Effector memory CD8-positive, alpha-beta T cell (primary cell): ENCODE data around the gene TNFRSF19.
"Not testable (repeated sequence)": the region's sequence is repeated elsewhere in the genome, so short reads cannot be mapped to it uniquely, and the experiment has no call there.

Experiments used
- ATAC-seq: fragments of 150-1000 bp; cut with Tn5 transposase; replicated peaks from 2 replicates; pipeline ENCODE4 v1.10.0; 2021; ENCODE audit warnings: mild to moderate bottlenecking, moderate library complexity
- DNase-seq, 3 experiments: peaks; one replicate each; pipeline ENCODE4 v3.0.0; 2021
- H3K27ac Mint-ChIP-seq, 2 donors: one replicate each; pipeline ENCODE4 v1.8.0; 2022; ENCODE audit warnings: mild to moderate bottlenecking in 2 of 2, mixed read lengths in 2 of 2, moderate library complexity in 2 of 2
- H3K27me3 Mint-ChIP-seq, 2 donors: one replicate each; pipeline ENCODE4 v1.8.0; 2022; ENCODE audit warnings: mixed read lengths in 2 of 2
- H3K36me3 Mint-ChIP-seq: one replicate; pipeline ENCODE4 v1.8.0; 2022; ENCODE audit warnings: mild to moderate bottlenecking, moderate library complexity, mixed read lengths; ENCODE audit not compliant: insufficient read depth
- H3K4me1 Mint-ChIP-seq, 2 donors: one replicate each; pipeline ENCODE4 v1.8.0; 2022; ENCODE audit warnings: low read depth in 2 of 2, mixed read lengths in 2 of 2
- H3K4me3 Mint-ChIP-seq, 2 donors: one replicate each; pipeline ENCODE4 v1.8.0; 2022; ENCODE audit warnings: mild to moderate bottlenecking in 2 of 2, mixed read lengths in 2 of 2, moderate library complexity in 2 of 2
- H3K9me3 Mint-ChIP-seq, 2 donors: one replicate each; pipeline ENCODE4 v1.8.0; 2022; ENCODE audit warnings: mixed read lengths in 2 of 2

The TNFRSF19 gene

DNA sequence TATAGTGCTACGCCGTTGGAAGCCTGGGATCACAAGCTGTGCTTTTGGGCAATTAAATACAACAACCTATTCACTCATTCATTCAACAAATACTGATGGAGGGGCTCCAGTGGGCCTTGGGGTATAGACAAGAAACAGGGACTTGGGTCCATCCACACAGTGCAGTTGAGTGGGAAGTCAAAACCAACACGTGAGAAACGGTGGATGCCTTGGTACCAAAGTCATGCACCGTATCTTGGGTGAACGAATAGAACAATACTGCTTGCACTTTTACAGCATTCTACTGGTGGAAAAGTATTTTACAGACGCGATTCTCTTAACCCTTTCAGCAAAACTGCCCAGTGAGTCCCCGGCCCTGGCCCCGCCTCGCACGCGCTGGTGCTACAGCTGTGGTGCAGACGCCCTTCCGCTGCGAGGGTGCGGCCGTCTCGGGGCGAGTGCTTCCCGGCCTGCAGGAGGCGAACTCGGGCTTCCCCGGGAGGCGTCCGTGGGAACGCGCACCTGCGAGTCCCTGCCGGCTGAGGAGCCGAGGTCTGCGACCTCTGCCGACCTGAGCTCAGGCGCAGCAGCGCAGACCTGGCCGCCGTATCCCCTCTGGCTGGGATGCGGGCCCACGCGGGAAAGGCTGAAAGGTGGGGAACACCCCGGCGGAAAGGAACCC, 8.3 kb downstream of the TNFRSF19 start:
- peak; percentile 54 for ATAC-seq

GRCh38 chr13:23579072-23579895, 9.1 kb downstream of the TNFRSF19 start:
- peaks cover 43 to 78% of the 10 kb centered on the region in 2 donors for H3K27me3 Mint-ChIP-seq
- H3K9me3 Mint-ChIP-seq: peaks cover 0 to 7% of the 10 kb centered on the region in 2 donors
- H3K4me1 Mint-ChIP-seq: peaks cover 7 to 12% of the 10 kb centered on the region in 2 donors
- DNase-seq (peak; percentile 79 to 82 (median 79)), ATAC-seq (peak; percentile 88)
- no peaks in the 10 kb centered on the region for H3K36me3 Mint-ChIP-seq
- H3K4me3 Mint-ChIP-seq: peak overlapping the region; percentile 72 to 76
- no peak overlapping the region for H3K27ac Mint-ChIP-seq

More for the DNA sequence above, 8.3 kb downstream of the TNFRSF19 start:
- DNase-seq: peak; percentile 30 to 40 (median 36)
- peaks cover 39 to 74% of the 10 kb centered on the region in 2 donors for H3K27me3 Mint-ChIP-seq
- H3K4me3 Mint-ChIP-seq: peak overlapping the region; percentile 72 to 76
- H3K36me3 Mint-ChIP-seq: no peaks in the 10 kb centered on the region
- H3K27ac Mint-ChIP-seq: no peak overlapping the region
- peaks cover 0 to 7% of the 10 kb centered on the region in 2 donors for H3K9me3 Mint-ChIP-seq
- peaks cover 7 to 12% of the 10 kb centered on the region in 2 donors for H3K4me1 Mint-ChIP-seq

GRCh38 chr13:23579896-23580683, 9.9 kb downstream of the TNFRSF19 start:
- H3K4me1 Mint-ChIP-seq: peaks cover 7 to 12% of the 10 kb centered on the region in 2 donors
- no peak for DNase-seq
- H3K36me3 Mint-ChIP-seq: no peaks in the 10 kb centered on the region
- H3K9me3 Mint-ChIP-seq: peaks cover 0 to 7% of the 10 kb centered on the region in 2 donors
- ATAC-seq: no peak
- no peak overlapping the region for H3K27ac Mint-ChIP-seq
- peak overlapping the region; percentile 72 to 76 for H3K4me3 Mint-ChIP-seq
- H3K27me3 Mint-ChIP-seq: peaks cover 43 to 74% of the 10 kb centered on the region in 2 donors

- Mint-ChIP-seq H3K27me3 (peaks cover 47 to 76% of the 10 kb centered on the region in 2 donors), H3K27ac (no peak overlapping the region), H3K36me3 (no peaks in the 10 kb centered on the region), H3K4me1 (peaks cover 7 to 12% of the 10 kb centered on the region in 2 donors), H3K4me3 (no peak overlapping the region), H3K9me3 (peaks cover 0 to 7% of the 10 kb centered on the region in 2 donors)
- DNase-seq (no peak), ATAC-seq (no peak)
Observed at GRCh38 chr13:23580684-23581060, 10.5 kb downstream of the TNFRSF19 start.

GRCh38 chr13:23583491-23583890, 13.3 kb downstream of the TNFRSF19 start:
- H3K27me3 Mint-ChIP-seq: peaks cover 40 to 63% of the 10 kb centered on the region in 2 donors
- peaks cover 4 to 8% of the 10 kb centered on the region in 2 donors for H3K4me1 Mint-ChIP-seq
- H3K27ac Mint-ChIP-seq: no peak overlapping the region
- no peak for ATAC-seq
- H3K36me3 Mint-ChIP-seq: no peaks in the 10 kb centered on the region
- H3K4me3 Mint-ChIP-seq: no peak overlapping the region
- DNase-seq: no peak
- no peaks in the 10 kb centered on the region for H3K9me3 Mint-ChIP-seq

GRCh38 chr13:23584275-23584674, 14.1 kb downstream of the TNFRSF19 start:
- Mint-ChIP-seq H3K4me1 (peaks cover 4 to 8% of the 10 kb centered on the region in 2 donors), H3K27ac (no peak overlapping the region), H3K4me3 (no peak overlapping the region), H3K27me3 (peaks cover 47 to 71% of the 10 kb centered on the region in 2 donors), H3K36me3 (no peaks in the 10 kb centered on the region), H3K9me3 (no peaks in the 10 kb centered on the region)
- ATAC-seq (no peak), DNase-seq (no peak)

GRCh38 chr13:23586336-23586735, 16.1 kb downstream of the TNFRSF19 start:
- peaks cover 41 to 61% of the 10 kb centered on the region in 2 donors for H3K27me3 Mint-ChIP-seq
- no peak for ATAC-seq

GRCh38 chr13:23588666-23589065, 18.5 kb downstream of the TNFRSF19 start:
- Mint-ChIP-seq H3K27ac (no peak overlapping the region), H3K36me3 (peaks cover 3% of the 10 kb centered on the region), H3K27me3 (peaks cover 27 to 48% of the 10 kb centered on the region in 2 donors), H3K9me3 (no peaks in the 10 kb centered on the region), H3K4me3 (no peak overlapping the region), H3K4me1 (no peaks in the 10 kb centered on the region)
- ATAC-seq: no peak
- DNase-seq: no peak

More at GRCh38 chr13:23586336-23586735, 16.1 kb downstream of the TNFRSF19 start:
- no peaks in the 10 kb centered on the region for H3K4me1 Mint-ChIP-seq
- H3K27ac Mint-ChIP-seq: no peak overlapping the region
- peaks cover 3% of the 10 kb centered on the region for H3K36me3 Mint-ChIP-seq
- H3K9me3 Mint-ChIP-seq: no peaks in the 10 kb centered on the region
- no peak overlapping the region for H3K4me3 Mint-ChIP-seq
- no peak for DNase-seq

DNA sequence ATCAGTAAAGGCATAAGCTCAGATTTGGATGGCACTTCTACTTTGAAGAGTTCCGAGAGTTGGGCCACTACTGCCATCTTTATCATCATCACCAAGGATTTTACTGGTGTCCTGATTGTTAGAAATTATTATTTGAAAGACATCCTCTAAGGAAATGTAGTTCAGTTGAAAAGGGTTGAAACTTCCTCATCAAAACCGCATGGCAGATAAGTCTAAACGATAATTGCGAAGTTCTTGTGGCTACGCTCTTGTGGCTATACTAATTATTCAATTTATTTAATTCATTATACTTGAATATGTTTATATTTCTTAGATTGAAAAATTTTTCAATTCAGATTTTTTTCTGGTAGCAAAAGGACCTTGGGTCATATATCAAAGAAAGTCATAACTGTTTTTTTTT, 22.4 kb downstream of the TNFRSF19 start:
- Mint-ChIP-seq H3K4me1 (no peaks in the 10 kb centered on the region), H3K9me3 (no peaks in the 10 kb centered on the region), H3K36me3 (peaks cover 3% of the 10 kb centered on the region), H3K27me3 (peaks cover 28 to 61% of the 10 kb centered on the region in 2 donors), H3K27ac (no peak overlapping the region), H3K4me3 (no peak overlapping the region)
- ATAC-seq (no peak), DNase-seq (no peak)

DNA sequence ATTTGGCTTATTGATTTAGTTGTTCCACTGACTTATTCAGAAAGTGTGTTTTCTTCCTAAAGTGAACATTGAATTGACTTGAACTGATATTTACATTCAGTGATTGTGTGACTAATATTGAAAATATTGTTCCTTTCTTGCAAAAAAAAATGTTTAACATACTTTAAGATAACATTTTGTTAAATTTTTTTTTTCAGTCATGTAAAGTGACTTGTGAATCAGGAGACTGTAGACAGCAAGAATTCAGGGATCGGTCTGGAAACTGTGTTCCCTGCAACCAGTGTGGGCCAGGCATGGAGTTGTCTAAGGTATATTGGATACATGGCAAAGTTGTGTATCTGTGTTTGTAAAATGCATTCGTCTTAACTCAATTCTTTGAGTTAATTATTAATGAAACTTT, 22.9 kb downstream of the TNFRSF19 start:
- DNase-seq (no peak), ATAC-seq (no peak)
- H3K9me3 Mint-ChIP-seq: no peaks in the 10 kb centered on the region
- H3K27me3 Mint-ChIP-seq: peaks cover 31 to 62% of the 10 kb centered on the region in 2 donors
- no peaks in the 10 kb centered on the region for H3K4me1 Mint-ChIP-seq
- no peak overlapping the region for H3K4me3 Mint-ChIP-seq
- peaks cover 3% of the 10 kb centered on the region for H3K36me3 Mint-ChIP-seq
- no peak overlapping the region for H3K27ac Mint-ChIP-seq

DNA sequence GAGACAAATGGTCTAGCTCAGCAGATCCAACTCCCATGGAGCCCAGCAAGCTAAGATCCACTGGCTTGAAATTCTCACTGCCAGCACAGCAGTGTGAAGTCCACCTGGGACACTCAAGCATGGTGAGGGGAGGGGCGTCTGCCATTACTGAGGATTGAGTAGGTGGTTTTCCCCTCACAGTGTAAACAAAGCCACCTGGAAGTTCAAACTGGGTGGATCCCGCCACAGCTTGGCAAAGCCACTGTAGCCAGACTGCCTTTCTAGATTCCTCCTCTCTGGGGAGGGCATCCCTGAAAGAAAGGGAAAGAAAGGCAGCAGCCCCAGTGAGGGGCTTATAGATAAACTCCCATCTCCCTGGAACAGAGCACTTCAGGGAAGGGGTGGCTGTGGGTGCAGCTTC, 24.1 kb downstream of the TNFRSF19 start:
- H3K27me3 Mint-ChIP-seq: peaks cover 30 to 59% of the 10 kb centered on the region in 2 donors
- H3K36me3 Mint-ChIP-seq, DNase-seq, H3K4me1 Mint-ChIP-seq, ATAC-seq, H3K27ac Mint-ChIP-seq, H3K4me3 Mint-ChIP-seq, H3K9me3 Mint-ChIP-seq: not testable (repeated sequence)

- peaks cover 0 to 2% of the 10 kb centered on the region in 2 donors for H3K9me3 Mint-ChIP-seq
- H3K36me3 Mint-ChIP-seq: no peaks in the 10 kb centered on the region
- peaks cover 51 to 78% of the 10 kb centered on the region in 2 donors for H3K27me3 Mint-ChIP-seq
Observed at GRCh38 chr13:23598369-23598768, 28.2 kb downstream of the TNFRSF19 start.

More at GRCh38 chr13:23598369-23598768, 28.2 kb downstream of the TNFRSF19 start:
- no peak overlapping the region for H3K4me3 Mint-ChIP-seq
- no peak overlapping the region for H3K27ac Mint-ChIP-seq
- ATAC-seq (no peak), DNase-seq (no peak)
- no peaks in the 10 kb centered on the region for H3K4me1 Mint-ChIP-seq
